SU-DHL-6 (cell line): ENCODE results near the gene GCHFR.

ENCODE experiments used
- H2AFZ ChIP-seq: fragments of 200-600 bp; sonication (generic); 2 replicates; pipeline ENCODE4 v1.6.1; 2014; ENCODE audit warnings: low read depth, mild to moderate bottlenecking, moderate library complexity, mixed read lengths, antibody characterized with exemption, low read length; ENCODE audit not compliant: severe bottlenecking
- H3F3A ChIP-seq: fragments of 200-600 bp; shearing (Covaris generic); 2 replicates; pipeline ENCODE4 v1.6.0; 2016; ENCODE audit warnings: antibody characterized with exemption, mild to moderate bottlenecking; ENCODE audit not compliant: insufficient read depth
- H3K27ac ChIP-seq: fragments of 200-600 bp; sonication (generic); 2 replicates; pipeline ENCODE4 v1.5.1; 2016; ENCODE audit warnings: low read depth, mild to moderate bottlenecking, low read length, moderate library complexity, mixed read lengths
- H3K27me3 ChIP-seq: fragments of 200-600 bp; sonication (generic), shearing (Covaris generic); 2 replicates; pipeline ENCODE4 v1.6.0; 2014; ENCODE audit warnings: mild to moderate bottlenecking, low read length
- H3K36me3 ChIP-seq: fragments of 200-600 bp; sonication (generic); 2 replicates; pipeline ENCODE4 v1.6.1; 2014; ENCODE audit warnings: mild to moderate bottlenecking, low read length, mixed read lengths
- H3K4me2 ChIP-seq: fragments of 300-600, 200-600 bp; shearing (Covaris generic), sonication (generic); 2 replicates; pipeline ENCODE4 v1.6.0; 2014; ENCODE audit warnings: low read length, low read depth, mild to moderate bottlenecking; ENCODE audit not compliant: poor library complexity, severe bottlenecking
- H3K4me3 ChIP-seq: fragments of 200-600 bp; sonication (generic); 2 replicates; pipeline ENCODE4 v1.5.1; 2014; ENCODE audit warnings: antibody characterized with exemption, low read length, mild to moderate bottlenecking, mixed read lengths; ENCODE audit not compliant: insufficient read depth, poor library complexity, severe bottlenecking
- H3K79me2 ChIP-seq: fragments of 200-600 bp; sonication (generic); 2 replicates; pipeline ENCODE4 v1.6.1; 2014; ENCODE audit warnings: mild to moderate bottlenecking, low read length, moderate library complexity; ENCODE audit not compliant: insufficient read depth
- H3K9ac ChIP-seq: fragments of 200-600 bp; sonication (generic); 2 replicates; pipeline ENCODE4 v1.7.0; 2014; ENCODE audit warnings: mild to moderate bottlenecking, low read length
- H3K9me2 ChIP-seq: fragments of 200-600 bp; sonication (generic); replicated peaks from 2 replicates; pipeline ENCODE4 v1.6.1; 2014; ENCODE audit warnings: low read length; ENCODE audit not compliant: insufficient read depth
- H3K9me3 ChIP-seq: fragments of 200-600 bp; sonication (generic); 2 replicates; pipeline ENCODE4 v1.6.1; 2014; ENCODE audit warnings: low read length, mixed read lengths; ENCODE audit not compliant: insufficient read depth
- H4K20me1 ChIP-seq: fragments of 200-600 bp; sonication (generic); 2 replicates; pipeline ENCODE4 v1.6.1; 2014; ENCODE audit warnings: low read depth, mild to moderate bottlenecking, antibody characterized with exemption, low read length, moderate library complexity, mixed read lengths
- CTCF ChIP-seq: fragments of 200-600 bp; sonication (generic); IDR thresholded peaks from one replicate; pipeline ENCODE4 v1.5.1; 2017; ENCODE audit warnings: antibody characterized with exemption, mild to moderate bottlenecking, low read length, moderate library complexity; ENCODE audit not compliant: insufficient read depth, poor library complexity, severe bottlenecking
- EZH2phosphoT487 ChIP-seq: fragments of 200-600 bp; sonication (generic), shearing (Covaris generic); conservative IDR thresholded peaks from 2 replicates; pipeline ENCODE4 v1.6.1; 2018; ENCODE audit warnings: mild to moderate bottlenecking, antibody characterized with exemption, low read length, moderate library complexity, mixed read lengths

GCHFR gene

GRCh38 chr15:40796512-40796911 lies 32.6 kb downstream of the GCHFR start:
- no peak overlapping the region for H3K4me3 ChIP-seq
- H3F3A ChIP-seq: no peaks in the 10 kb centered on the region
- H4K20me1 ChIP-seq: no peaks in the 10 kb centered on the region
- H3K9me3 ChIP-seq: no peaks in the 10 kb centered on the region
- no peak overlapping the region for H3K4me2 ChIP-seq
- H2AFZ ChIP-seq: no peak overlapping the region
- TF ChIP-seq CTCF (no peak), EZH2phosphoT487 (no peak)
- no peaks in the 10 kb centered on the region for H3K9me2 ChIP-seq
- H3K36me3 ChIP-seq: no peaks in the 10 kb centered on the region
- no peaks in the 10 kb centered on the region for H3K27me3 ChIP-seq
- peaks cover 73% of the 10 kb centered on the region for H3K79me2 ChIP-seq
- H3K27ac ChIP-seq: no peak overlapping the region
- no peak overlapping the region for H3K9ac ChIP-seq

GRCh38 chr15:40799523-40799922 lies 35.7 kb downstream of the GCHFR start:
- no peak overlapping the region for H3K4me3 ChIP-seq
- H3K9ac ChIP-seq: no peak overlapping the region
- H3K36me3 ChIP-seq: no peaks in the 10 kb centered on the region
- H3K27ac ChIP-seq: no peak overlapping the region
- H3K9me3 ChIP-seq: no peaks in the 10 kb centered on the region
- no peak overlapping the region for H2AFZ ChIP-seq
- no peaks in the 10 kb centered on the region for H3K9me2 ChIP-seq
- H3K79me2 ChIP-seq: peaks cover 78% of the 10 kb centered on the region
- H4K20me1 ChIP-seq: no peaks in the 10 kb centered on the region
- H3K27me3 ChIP-seq: no peaks in the 10 kb centered on the region
- no peaks in the 10 kb centered on the region for H3F3A ChIP-seq
- H3K4me2 ChIP-seq: no peak overlapping the region
- TF ChIP-seq CTCF (no peak), EZH2phosphoT487 (no peak)

- peaks cover 68% of the 10 kb centered on the region for H3K79me2 ChIP-seq
- no peak overlapping the region for H2AFZ ChIP-seq
- no peak overlapping the region for H3K27ac ChIP-seq
- no peaks in the 10 kb centered on the region for H4K20me1 ChIP-seq
- no peaks in the 10 kb centered on the region for H3K27me3 ChIP-seq
- H3F3A ChIP-seq: no peaks in the 10 kb centered on the region
- H3K9me2 ChIP-seq: no peaks in the 10 kb centered on the region
- H3K9me3 ChIP-seq: no peaks in the 10 kb centered on the region
- H3K4me2 ChIP-seq: no peak overlapping the region
- no peak overlapping the region for H3K9ac ChIP-seq
- H3K36me3 ChIP-seq: no peaks in the 10 kb centered on the region
- TF ChIP-seq EZH2phosphoT487 (no peak), CTCF (no peak)
- H3K4me3 ChIP-seq: no peak overlapping the region
Observed at GRCh38 chr15:40803076-40803475, 39.2 kb downstream of the GCHFR start.

GRCh38 chr15:40803688-40804087 lies 39.8 kb downstream of the GCHFR start:
- H3F3A ChIP-seq: no peaks in the 10 kb centered on the region
- no peak overlapping the region for H3K4me3 ChIP-seq
- no peaks in the 10 kb centered on the region for H3K27me3 ChIP-seq
- TF ChIP-seq EZH2phosphoT487 (no peak), CTCF (no peak)
- H3K9me2 ChIP-seq: no peaks in the 10 kb centered on the region
- H3K79me2 ChIP-seq: peaks cover 63% of the 10 kb centered on the region
- H3K27ac ChIP-seq: no peak overlapping the region
- H4K20me1 ChIP-seq: no peaks in the 10 kb centered on the region
- H3K9ac ChIP-seq: no peak overlapping the region
- H3K4me2 ChIP-seq: no peak overlapping the region
- H3K9me3 ChIP-seq: no peaks in the 10 kb centered on the region
- H3K36me3 ChIP-seq: no peaks in the 10 kb centered on the region
- H2AFZ ChIP-seq: no peak overlapping the region
